IMR-90 (cell line): ENCODE data around the gene SKA3. TPM values are rescaled to one million over a fixed set of nuclear protein-coding genes. Genes with fewer than 3 reads are reported as not detected.

Source experiments
- ATAC-seq: fragments of 200-7000 bp; cut with Tn5 transposase; 2 replicates; pipeline ENCODE4 v1.9.1; 2020; ENCODE audit warnings: low read depth, mild to moderate bottlenecking, moderate library complexity
- BruUV-seq: library from RNA; stranded (reverse); fragments of 400-500 nt; replicated peaks from 2 replicates; lab custom pipeline; 2021; lab: Mats Ljungman, UMichigan
- CTCF ChIA-PET: fragments of 300-600 bp; formaldehyde crosslinking; extraction: SDS; loops from one replicate; lab custom pipeline; 2021; ENCODE audit warnings: antibody characterized with exemption; lab: Yijun Ruan, JAX
- POLR2A ChIA-PET: fragments of 300-600 bp; sonication (Branson Sonifier 250); formaldehyde crosslinking; loops from one replicate; lab custom pipeline; 2022; ENCODE audit warnings: antibody characterized with exemption; ENCODE audit not compliant: unreplicated experiment; lab: Charles Lee
- DNase-seq: peaks from one replicate; pipeline ENCODE4 v3.0.0; 2013
- H2AFZ ChIP-seq: replicated peaks from 2 replicates; pipeline ENCODE3; 2013; ENCODE audit warnings: low read length, mild to moderate bottlenecking; ENCODE audit not compliant: poor library complexity
- H2AK5ac ChIP-seq: 2 replicates; pipeline ENCODE4 v1.6.1; 2013; ENCODE audit warnings: low read depth, low read length, inconsistent platforms
- H2AK9ac ChIP-seq: replicated peaks from 2 replicates; pipeline ENCODE3; 2013; ENCODE audit warnings: mild to moderate bottlenecking, low read depth, low read length, moderate library complexity; ENCODE audit not compliant: poor library complexity
- H2BK120ac ChIP-seq: 2 replicates; pipeline ENCODE4 v1.6.1; 2013; ENCODE audit warnings: low read depth, low read length, inconsistent platforms
- H2BK15ac ChIP-seq: 3 replicates; pipeline ENCODE4 v1.6.1; 2013; ENCODE audit warnings: low read depth, low read length, inconsistent platforms
- H2BK20ac ChIP-seq: 2 replicates; pipeline ENCODE4 v1.6.1; 2013; ENCODE audit warnings: low read depth, mild to moderate bottlenecking, inconsistent platforms, low read length, moderate library complexity
- H2BK5ac ChIP-seq: 2 replicates; pipeline ENCODE4 v1.6.1; 2013; ENCODE audit warnings: mild to moderate bottlenecking, low read depth, low read length, inconsistent platforms; ENCODE audit not compliant: poor library complexity, severe bottlenecking
- H3K14ac ChIP-seq: replicated peaks from 2 replicates; pipeline ENCODE4 v1.6.1; 2013; ENCODE audit warnings: low read depth, low read length, inconsistent platforms
- H3K18ac ChIP-seq: 2 replicates; pipeline ENCODE4 v1.6.1; 2013; ENCODE audit warnings: low read depth, low read length, control low read depth
- H3K23ac ChIP-seq: 2 replicates; pipeline ENCODE4 v1.6.1; 2013; ENCODE audit warnings: low read depth, low read length, inconsistent platforms
- H3K27ac ChIP-seq: 2 replicates; pipeline ENCODE4 v1.5.1; 2013; ENCODE audit warnings: mild to moderate bottlenecking, control low read depth, low read length; ENCODE audit not compliant: insufficient read depth
- H3K27me3 ChIP-seq: 2 replicates; pipeline ENCODE4 v1.6.1; 2013; ENCODE audit warnings: low read length; ENCODE audit not compliant: control insufficient read depth, insufficient read depth
- H3K36me3 ChIP-seq: 2 replicates; pipeline ENCODE4 v1.6.1; 2013; ENCODE audit warnings: low read length, mixed read lengths; ENCODE audit not compliant: control insufficient read depth, insufficient read depth
- H3K4ac ChIP-seq: 2 replicates; pipeline ENCODE4 v1.6.1; 2013; ENCODE audit warnings: low read depth, low read length, inconsistent platforms
- H3K4me1 ChIP-seq: 2 replicates; pipeline ENCODE4 v1.6.1; 2013; ENCODE audit warnings: low read length, mixed read lengths; ENCODE audit not compliant: control insufficient read depth, insufficient read depth
- H3K4me2 ChIP-seq: 2 replicates; pipeline ENCODE4 v1.6.1; 2013; ENCODE audit warnings: low read depth, mild to moderate bottlenecking, control low read depth, low read length, moderate library complexity
- H3K4me3 ChIP-seq: 2 replicates; pipeline ENCODE4 v1.5.1; 2013; ENCODE audit warnings: low read depth, mild to moderate bottlenecking, control low read depth, low read length, moderate library complexity; ENCODE audit not compliant: insufficient read depth
- H3K56ac ChIP-seq: 2 replicates; pipeline ENCODE4 v1.6.1; 2013; ENCODE audit warnings: low read length, inconsistent platforms; ENCODE audit not compliant: insufficient read depth; ENCODE audit errors: extremely low read depth
- H3K79me1 ChIP-seq, 2 experiments: 2 replicates each; pipeline ENCODE4 v1.6.1; 2013; ENCODE audit warnings: low read length in 2 of 2, inconsistent platforms in 1 of 2, low read depth in 1 of 2
- H3K9ac ChIP-seq: 2 replicates; pipeline ENCODE4 v1.6.1; 2013; ENCODE audit warnings: low read depth, low read length, control low read depth
- H3K9me1 ChIP-seq: 2 replicates; pipeline ENCODE4 v1.6.1; 2013; ENCODE audit warnings: low read length, inconsistent platforms; ENCODE audit not compliant: insufficient read depth
- H3K9me3 ChIP-seq: 2 replicates; pipeline ENCODE4 v1.6.1; 2013; ENCODE audit warnings: low read length; ENCODE audit not compliant: control insufficient read depth, insufficient read depth
- H4K20me1 ChIP-seq: 2 replicates; pipeline ENCODE4 v1.6.1; 2013; ENCODE audit warnings: low read length, inconsistent platforms; ENCODE audit not compliant: insufficient read depth
- H4K5ac ChIP-seq: 2 replicates; pipeline ENCODE4 v1.6.1; 2013; ENCODE audit warnings: mild to moderate bottlenecking, low read depth, low read length, control low read depth
- H4K8ac ChIP-seq, 2 experiments: 2 replicates each; pipeline ENCODE4 v1.6.1; 2013; ENCODE audit warnings: low read depth in 2 of 2, low read length in 2 of 2, control low read depth in 1 of 2, inconsistent platforms in 1 of 2
- H4K91ac ChIP-seq: 2 replicates; pipeline ENCODE4 v1.6.1; 2013; ENCODE audit warnings: low read depth, low read length, inconsistent platforms; ENCODE audit not compliant: insufficient read depth
- BHLHE40 ChIP-seq: fragments of 150-350 bp; IDR thresholded peaks from 2 replicates; pipeline ENCODE4 v1.6.1; 2016; ENCODE audit warnings: mild to moderate bottlenecking, low read depth, low read length
- CEBPB ChIP-seq: IDR thresholded peaks from 2 replicates; pipeline ENCODE4 v1.6.1; 2012; ENCODE audit warnings: low read depth, low read length, improper control_type of control experiment
- CHD1 ChIP-seq: IDR thresholded peaks from 2 replicates; pipeline ENCODE4 v1.6.1; 2012; ENCODE audit warnings: low read depth, low read length, improper control_type of control experiment
- CTCF ChIP-seq: conservative IDR thresholded peaks from 2 replicates; pipeline ENCODE4 v1.5.1; 2012; ENCODE audit warnings: mild to moderate bottlenecking, low read depth, low read length, improper control_type of control experiment
- ELK1 ChIP-seq: fragments of 150-350 bp; IDR thresholded peaks from 2 replicates; pipeline ENCODE4 v1.6.1; 2016; ENCODE audit warnings: low read depth, mild to moderate bottlenecking, low read length, moderate library complexity, borderline replicate concordance
- FOS ChIP-seq: fragments of 150-350 bp; IDR thresholded peaks from 2 replicates; pipeline ENCODE4 v1.6.1; 2016; ENCODE audit warnings: low read depth, low read length
- MAFK ChIP-seq: IDR thresholded peaks from 2 replicates; pipeline ENCODE4 v1.6.1; 2012; ENCODE audit warnings: low read depth, low read length, improper control_type of control experiment
- MAZ ChIP-seq: IDR thresholded peaks from 2 replicates; pipeline ENCODE4 v1.6.1; 2012; ENCODE audit warnings: low read depth, mild to moderate bottlenecking, low read length, improper control_type of control experiment, moderate library complexity, borderline replicate concordance
- MXI1 ChIP-seq: IDR thresholded peaks from 2 replicates; pipeline ENCODE4 v1.6.1; 2012; ENCODE audit warnings: low read depth, mild to moderate bottlenecking, low read length, moderate library complexity, borderline replicate concordance
- NFE2L2 ChIP-seq: fragments of 150-350 bp; IDR thresholded peaks from 2 replicates; pipeline ENCODE4 v1.6.1; 2016; ENCODE audit warnings: low read depth, mild to moderate bottlenecking, low read length
- POLR2A ChIP-seq: IDR thresholded peaks from 2 replicates; pipeline ENCODE4 v1.6.1; 2012; ENCODE audit warnings: mild to moderate bottlenecking, low read depth, low read length
- RAD21 ChIP-seq: IDR thresholded peaks from 2 replicates; pipeline ENCODE4 v1.6.1; 2012; ENCODE audit warnings: low read length, improper control_type of control experiment
- RCOR1 ChIP-seq: IDR thresholded peaks from 2 replicates; pipeline ENCODE4 v1.6.1; 2012; ENCODE audit warnings: mild to moderate bottlenecking, low read length, improper control_type of control experiment; ENCODE audit not compliant: insufficient replicate concordance
- RFX5 ChIP-seq: IDR thresholded peaks from 2 replicates; pipeline ENCODE4 v1.8.0; 2012; ENCODE audit warnings: low read depth, mild to moderate bottlenecking, low read length, moderate library complexity
- SMC3 ChIP-seq: fragments of 150-350 bp; IDR thresholded peaks from 2 replicates; pipeline ENCODE4 v1.6.1; 2016; ENCODE audit warnings: low read depth, mild to moderate bottlenecking, antibody characterized with exemption, low read length, moderate library complexity
- USF2 ChIP-seq: fragments of 150-350 bp; IDR thresholded peaks from 2 replicates; pipeline ENCODE4 v1.6.1; 2017; ENCODE audit warnings: mild to moderate bottlenecking, antibody characterized with exemption, low read length, low read depth
- WGBS, 2 experiments: methylation state at CpG; one replicate each; pipeline versions ENCODE4 v1.1.5 to v1.1.7; 2013; ENCODE audit warnings: missing lambda C conversion rate in 2 of 2; ENCODE audit not compliant: insufficient read length in 1 of 2; ENCODE audit errors: extremely low coverage in 2 of 2; 5-methylcytosine and 5-hydroxymethylcytosine counted together
- dilution Hi-C: fragments of 300-500 bp; cut with HindIII; formaldehyde crosslinking; loops from one replicate; pipeline ENCODE4 v1.14.3; 2018; ENCODE audit warnings: low sequenced_read_pairs; ENCODE audit not compliant: unreplicated experiment
- in situ Hi-C: fragments of 300-500 bp; cut with MboI; formaldehyde crosslinking; loops from 3 replicates; pipeline ENCODE4 v1.14.3; 2019; ENCODE audit warnings: low sequenced_read_pairs, inconsistent platforms, mixed read lengths
- intact Hi-C: fragments of 100-400 bp; cut with micrococcal nuclease; formaldehyde crosslinking; loops from 2 replicates; pipeline ENCODE4 v1.10.0; 2022
- polyA plus RNA-seq, 3 experiments: library from polyadenylated mRNA; depleted of rRNA; stranded (reverse); fragments of >200 nt; gene quantifications; 2 replicates each; pipeline ENCODE4 v1.2.3, GENCODE V29; 2012; ENCODE audit warnings: low replicate concordance in 1 of 3
- total RNA-seq: library from RNA; depleted of rRNA; stranded (reverse); fragments of >200 nt; gene quantifications from 2 replicates; pipeline ENCODE4 v1.2.3, GENCODE V29; 2012

Gene SKA3
- total and polyA plus RNA-seq, 2 of the 4 experiments (the other 2 are of a cell fraction): 11.7 to 15.6 TPM

- BruUV-seq: no TSS peak
- CTCF ChIA-PET: no interaction called here
- H3K4me1 ChIP-seq: no peaks in the 10 kb centered on the region
- no peak for DNase-seq
- H3K23ac ChIP-seq: no peak overlapping the region
- H4K91ac ChIP-seq: no peak overlapping the region
- no peak overlapping the region for H3K56ac ChIP-seq
- in situ Hi-C loops (no loop called here), intact Hi-C loops (no loop called here), dilution Hi-C loops (no loop called here)
- no peak overlapping the region for H2AK9ac ChIP-seq
- no peak overlapping the region for H4K5ac ChIP-seq
- no peak overlapping the region for H3K4ac ChIP-seq
- ATAC-seq: peak; percentile 68
- POLR2A ChIA-PET: no interaction called here
- H4K8ac ChIP-seq: no peak overlapping the region
- no peak overlapping the region for H2BK15ac ChIP-seq
- H3K9me1 ChIP-seq: no peaks in the 10 kb centered on the region
- peak overlapping the region; percentile 15; the same call in 1 of the 2 replicates for H3K4me3 ChIP-seq
- no peaks in the 10 kb centered on the region for H3K36me3 ChIP-seq
- peak overlapping the region; percentile 13 for H2AFZ ChIP-seq
- no peak for TF ChIP-seq POLR2A
- TF ChIP-seq NFE2L2: no peak
- TF ChIP-seq MAZ: no peak
- no peak for TF ChIP-seq USF2
- no peak for TF ChIP-seq RFX5
- no peak for TF ChIP-seq CEBPB
- no peak for TF ChIP-seq MAFK
- TF ChIP-seq SMC3: no peak
- no peak for TF ChIP-seq RAD21
- TF ChIP-seq ELK1: no peak
- no peak for TF ChIP-seq BHLHE40
- no peak for TF ChIP-seq MXI1
- no peak for TF ChIP-seq CTCF
- no peak for TF ChIP-seq RCOR1
- no peak for TF ChIP-seq FOS
- no peak for TF ChIP-seq CHD1
- H3K18ac ChIP-seq: no peak overlapping the region
- no peaks in the 10 kb centered on the region; the same call in none of the 2 replicates for H3K27me3 ChIP-seq
- H2BK5ac ChIP-seq: no peak overlapping the region
- no peak overlapping the region for H3K14ac ChIP-seq
- WGBS, 2 experiments: 37% methylated on average over 2 of the region's 13 CpGs; no CpG with 5 or more reads in 1 of the 2 experiments
- no peaks in the 10 kb centered on the region for H4K20me1 ChIP-seq
- H3K9ac ChIP-seq: no peak overlapping the region
- H3K27ac ChIP-seq: no peak overlapping the region
- H3K79me1 ChIP-seq: no peaks in the 10 kb centered on the region
- H2BK120ac ChIP-seq: no peak overlapping the region
- H2BK20ac ChIP-seq: no peak overlapping the region
- H2AK5ac ChIP-seq: no peak overlapping the region
- H3K4me2 ChIP-seq: peak overlapping the region; percentile 82
- peaks cover 5% of the 10 kb centered on the region; the same call in 1 of the 2 replicates for H3K9me3 ChIP-seq
Measured at GRCh38 chr13:21216332-21216731, 40.0 kb upstream of the SKA3 start.
